GM12878 (cell line): ENCODE data around the gene PES1. TPM values are rescaled to one million over a fixed set of nuclear protein-coding genes. Genes with fewer than 3 reads are reported as not detected.

ENCODE experiments used
- ATAC-seq: fragments of 200-7000 bp; cut with Tn5 transposase; 3 replicates; pipeline ENCODE4 v1.9.1; 2020; ENCODE audit warnings: mild to moderate bottlenecking, moderate library complexity
- BruUV-seq: library from RNA; stranded (reverse); fragments of 400-500 nt; replicated peaks from 2 replicates; lab custom pipeline; 2021; lab: Mats Ljungman, UMichigan
- CTCF ChIA-PET: fragments of 300-600 bp; sonication (Branson Sonifier 250); formaldehyde crosslinking; extraction: SDS; loops from one replicate; lab custom pipeline; 2021; ENCODE audit warnings: inconsistent platforms; lab: Yijun Ruan, JAX
- POLR2A ChIA-PET: fragments of 350-600 bp; formaldehyde crosslinking; extraction: SDS; loops from one replicate; lab custom pipeline; 2021; ENCODE audit warnings: inconsistent platforms; lab: Charles Lee
- RAD21 ChIA-PET: fragments of 300-600 bp; sonication (Branson Sonifier 250); formaldehyde crosslinking; loops from one replicate; lab custom pipeline; 2023; ENCODE audit warnings: antibody characterized with exemption; ENCODE audit not compliant: unreplicated experiment; lab: Charles Lee
- SMC1A ChIA-PET: fragments of 300-600 bp; sonication (Branson Sonifier 250); formaldehyde crosslinking; loops from one replicate; lab custom pipeline; 2023; ENCODE audit not compliant: unreplicated experiment, uncharacterized antibody; lab: Charles Lee
- DNase-seq: peaks from one replicate; pipeline ENCODE4 v3.0.0-alpha.2; 2011; ENCODE audit warnings: low read depth, low spot score
- FAIRE-seq: peaks from 3 replicates; lab custom pipeline; 2011; peaks lifted over from hg19 to GRCh38; lab: Jason Lieb, UNC
- H2AFZ ChIP-seq: 2 replicates; pipeline ENCODE4 v1.6.0; 2011; ENCODE audit warnings: low read depth, low read length, control low read depth; ENCODE audit not compliant: control insufficient read depth
- H3K27ac ChIP-seq: 2 replicates; pipeline ENCODE4 v1.5.1; 2011; ENCODE audit warnings: control low read depth; ENCODE audit not compliant: control insufficient read depth, insufficient read depth
- H3K27me3 ChIP-seq, 2 experiments: replicated peaks in 1 of 2; 2 replicates each; pipeline versions ENCODE4 v1.6.0 to v1.6.1; 2011; ENCODE audit warnings: low read length in 1 of 2; ENCODE audit not compliant: control insufficient read depth in 2 of 2, insufficient read depth in 2 of 2
- H3K36me3 ChIP-seq, 2 experiments: 2 replicates each; pipeline ENCODE4 v1.5.1; 2011; ENCODE audit warnings: low read length in 1 of 2; ENCODE audit not compliant: control insufficient read depth in 2 of 2, insufficient read depth in 2 of 2
- H3K4me1 ChIP-seq: 2 replicates; pipeline ENCODE4 v1.6.1; 2011; ENCODE audit warnings: mild to moderate bottlenecking, low read length, moderate library complexity, mixed read lengths; ENCODE audit not compliant: control insufficient read depth, insufficient read depth
- H3K4me2 ChIP-seq: 2 replicates; pipeline ENCODE4 v1.6.0; 2011; ENCODE audit warnings: control low read depth; ENCODE audit not compliant: control insufficient read depth, insufficient read depth
- H3K4me3 ChIP-seq: fragments of 200-600 bp; sonication (generic); 2 replicates; pipeline ENCODE4 v1.5.1; 2016
- H3K79me2 ChIP-seq: 2 replicates; pipeline ENCODE4 v1.6.0; 2011; ENCODE audit warnings: low read length; ENCODE audit not compliant: control insufficient read depth, insufficient read depth
- H3K9ac ChIP-seq: 2 replicates; pipeline ENCODE4 v1.8.0; 2011; ENCODE audit warnings: low read length, control low read depth, mixed read lengths; ENCODE audit not compliant: control insufficient read depth, insufficient read depth
- H3K9me3 ChIP-seq: replicated peaks from 3 replicates; pipeline ENCODE4 v1.5.1; 2011; ENCODE audit warnings: mild to moderate bottlenecking, low read length; ENCODE audit not compliant: control insufficient read depth, insufficient read depth
- H4K20me1 ChIP-seq: 2 replicates; pipeline ENCODE4 v1.6.0; 2011; ENCODE audit not compliant: control insufficient read depth, insufficient read depth
- BCL11A ChIP-seq: IDR thresholded peaks from 2 replicates; pipeline ENCODE4 v1.6.1; 2011; ENCODE audit warnings: low read depth, low read length
- BHLHE40 ChIP-seq, 2 experiments: fragments of 450-650 bp in 1 of 2; IDR thresholded peaks; 2 replicates each; pipeline ENCODE4 v1.6.1; 2011 to 2017; ENCODE audit warnings: low read depth in 2 of 2, borderline replicate concordance in 1 of 2, improper control_type of control experiment in 1 of 2, low read length in 1 of 2, mild to moderate bottlenecking in 1 of 2
- CHD2 ChIP-seq: IDR thresholded peaks from 2 replicates; pipeline ENCODE4 v1.6.1; 2011; ENCODE audit warnings: low read depth, low read length, improper control_type of control experiment, borderline replicate concordance
- HDGF ChIP-seq: fragments of 450-650 bp; IDR thresholded peaks from 2 replicates; pipeline ENCODE4 v1.6.1; 2016; ENCODE audit warnings: antibody characterized with exemption
- MEF2B ChIP-seq: fragments of 450-650 bp; IDR thresholded peaks from 2 replicates; pipeline ENCODE4 v1.6.1; 2018; ENCODE audit warnings: mild to moderate bottlenecking, moderate library complexity; ENCODE audit not compliant: partially characterized antibody, poor library complexity, severe bottlenecking
- NR2C1 ChIP-seq: fragments of 450-650 bp; IDR thresholded peaks from 2 replicates; pipeline ENCODE4 v1.6.1; 2017; ENCODE audit warnings: antibody characterized with exemption, mild to moderate bottlenecking, moderate library complexity
- POLR2AphosphoS5 ChIP-seq: IDR thresholded peaks from 2 replicates; pipeline ENCODE4 v1.6.1; 2011; ENCODE audit warnings: mild to moderate bottlenecking, low read length, inconsistent platforms
- RAD51 ChIP-seq: fragments of 450-650 bp; IDR thresholded peaks from 2 replicates; pipeline ENCODE4 v1.6.1; 2016; ENCODE audit warnings: moderate library complexity, mild to moderate bottlenecking, inconsistent platforms
- RBBP5 ChIP-seq: fragments of 200-600 bp; sonication (generic); conservative IDR thresholded peaks from 2 replicates; pipeline ENCODE4 v1.6.1; 2016
- RUNX3 ChIP-seq: IDR thresholded peaks from 2 replicates; pipeline ENCODE4 v1.6.1; 2012; ENCODE audit warnings: low read length, inconsistent platforms
- TAF1 ChIP-seq: IDR thresholded peaks from 2 replicates; pipeline ENCODE4 v1.6.1; 2011; ENCODE audit warnings: mild to moderate bottlenecking, low read depth, low read length, borderline replicate concordance
- ZBED1 ChIP-seq: IDR thresholded peaks from 2 replicates; pipeline ENCODE4 v1.6.1; 2016; ENCODE audit warnings: borderline replicate concordance
- ZZZ3 ChIP-seq: IDR thresholded peaks from 2 replicates; pipeline ENCODE4 v1.6.1; 2011; ENCODE audit warnings: low read depth; ENCODE audit not compliant: control insufficient read depth, insufficient read length
- WGBS: methylation state at CpG from one replicate; pipeline ENCODE4 v1.1.6; 2016; ENCODE audit warnings: low lambda C conversion rate; ENCODE audit not compliant: insufficient replicate concordance, insufficient coverage; ENCODE audit errors: missing lambda C conversion rate; 5-methylcytosine and 5-hydroxymethylcytosine counted together
- in situ Hi-C: fragments of 300-500 bp; cut with MboI; formaldehyde crosslinking; loops from 9 replicates; pipeline ENCODE4 v1.14.3; 2018; ENCODE audit warnings: mixed read lengths
- intact Hi-C: fragments of 100-400 bp; cut with micrococcal nuclease; formaldehyde crosslinking; loops from one replicate; pipeline ENCODE4 v1.14.2; 2022; ENCODE audit not compliant: unreplicated experiment
- polyA plus RNA-seq, 11 experiments: library from polyadenylated mRNA; depleted of rRNA in 4 of 11; unstranded in 6 of 11; stranded (reverse) in 5 of 11; fragments of >200 nt; fragmentation: Nextera tagmentation in 4 of 11; fragmentation: Illumina TruSeq in 1 of 11; extraction: Ambion mirVana in 4 of 11; extraction: Trizol in 1 of 11; gene quantifications; 1 replicate in 1 of 11; 2 replicates in 10 of 11; pipeline versions ENCODE4 v1.2.1 to v1.2.3, GENCODE V29; 2011 to 2016; ENCODE audit warnings: inconsistent platforms in 2 of 11, missing spikeins in 2 of 11, low read depth in 1 of 11
- total RNA-seq, 4 experiments: library from RNA; depleted of rRNA in 3 of 4; stranded (reverse); fragments of >200 nt in 3 of 4; fragmentation: Illumina TruSeq in 1 of 4; extraction: Trizol in 1 of 4; gene quantifications; 2 replicates each; pipeline versions ENCODE4 v1.2.1 to v1.2.3, GENCODE V29; 2013 to 2021
- TF ChIP-seq, protein P1 (sequence below): IDR thresholded peaks from 2 replicates; pipeline ENCODE4 v1.6.1; 2011; ENCODE audit warnings: borderline replicate concordance, low read depth, mild to moderate bottlenecking, moderate library complexity, low read length; ENCODE audit not compliant: insufficient read depth, poor library complexity, severe bottlenecking

PES1 gene
- total and polyA plus RNA-seq, 10 of the 15 experiments (the other 5 are each of a cell fraction or from before 2014, with no cell fraction given) = 6.9 to 139 (median 106) TPM

DNA sequence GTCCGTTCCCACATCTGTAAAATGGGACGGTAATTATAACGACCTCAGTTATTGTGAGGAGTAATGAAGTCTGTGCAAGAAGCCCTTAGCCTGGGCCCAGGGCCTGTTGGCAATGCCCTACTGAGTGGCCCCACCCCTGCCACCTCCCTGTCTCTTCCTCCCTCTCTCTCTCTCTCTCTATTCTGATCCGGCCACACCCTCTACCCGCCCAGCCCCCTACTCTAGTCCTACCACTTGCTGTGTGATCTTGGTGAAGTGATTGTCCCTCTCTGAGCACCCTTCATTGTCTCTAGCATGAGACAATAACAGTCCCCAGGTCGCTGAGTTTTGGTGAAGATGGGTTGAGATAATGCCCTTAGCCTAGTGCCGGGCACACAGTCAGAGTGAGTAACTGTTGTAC lies 37.7 kb downstream of the PES1 start:
- no peak overlapping the region for H3K27ac ChIP-seq
- H3K4me2 ChIP-seq = no peak overlapping the region
- H3K9ac ChIP-seq = no peak overlapping the region
- H3K79me2 ChIP-seq = no peaks in the 10 kb centered on the region
- H3K4me1 ChIP-seq = no peaks in the 10 kb centered on the region
- ChIA-PET POLR2A (no interaction called here), RAD21 (no interaction called here), SMC1A (no interaction called here)
- 0 out of 4 replicates have a peak, but pooled peaks cover 0 to 1% of the 10 kb centered on the region in 2 experiments for H3K27me3 ChIP-seq
- ATAC-seq (no peak), DNase-seq (no peak), FAIRE-seq (no peak)
- 32% methylated on average over 7 of the region's 7 CpGs for WGBS
- no TSS peak for BruUV-seq
- no peaks in the 10 kb centered on the region; the same call in 1 of the 2 replicates for H4K20me1 ChIP-seq
- no peak overlapping the region for H2AFZ ChIP-seq
- intact Hi-C loops = no loop called here
- H3K9me3 ChIP-seq = no peaks in the 10 kb centered on the region
- in situ Hi-C loops = no loop called here
- TF ChIP-seq, protein P1, sequence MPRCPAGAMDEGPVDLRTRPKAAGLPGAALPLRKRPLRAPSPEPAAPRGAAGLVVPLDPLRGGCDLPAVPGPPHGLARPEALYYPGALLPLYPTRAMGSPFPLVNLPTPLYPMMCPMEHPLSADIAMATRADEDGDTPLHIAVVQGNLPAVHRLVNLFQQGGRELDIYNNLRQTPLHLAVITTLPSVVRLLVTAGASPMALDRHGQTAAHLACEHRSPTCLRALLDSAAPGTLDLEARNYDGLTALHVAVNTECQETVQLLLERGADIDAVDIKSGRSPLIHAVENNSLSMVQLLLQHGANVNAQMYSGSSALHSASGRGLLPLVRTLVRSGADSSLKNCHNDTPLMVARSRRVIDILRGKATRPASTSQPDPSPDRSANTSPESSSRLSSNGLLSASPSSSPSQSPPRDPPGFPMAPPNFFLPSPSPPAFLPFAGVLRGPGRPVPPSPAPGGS = peak; percentile 61
- TF ChIP-seq ZBED1 = no peak
- no peak for TF ChIP-seq POLR2AphosphoS5
- no peak for TF ChIP-seq TAF1
- TF ChIP-seq ZZZ3 = no peak
- TF ChIP-seq RUNX3 = no peak
- TF ChIP-seq, all 136 proteins: peak for 1
- Histone ChIP-seq H3K36me3 (no peaks in the 10 kb centered on the region), H3K4me3 (no peak overlapping the region)
- CTCF ChIA-PET = no interaction called here

DNA sequence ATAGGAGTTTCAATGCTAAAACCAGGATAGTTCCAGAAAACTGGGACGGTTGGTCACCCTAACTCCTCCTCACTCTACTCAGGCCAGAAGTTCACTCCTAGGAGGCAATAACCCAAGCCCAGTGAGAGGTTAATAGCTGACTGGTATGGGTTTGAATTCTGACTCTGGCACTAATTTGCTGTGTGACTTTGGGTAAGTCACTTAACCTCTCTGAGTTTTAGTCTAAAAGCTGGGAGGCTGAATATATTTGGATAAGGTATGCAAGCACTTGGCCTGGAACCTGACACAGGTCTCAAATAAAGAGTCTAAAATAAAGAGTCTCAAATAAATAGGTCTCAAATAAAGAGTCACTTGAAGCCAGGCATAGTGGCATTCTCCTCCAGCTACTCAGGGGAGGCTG lies 39.0 kb downstream of the PES1 start:
- CTCF ChIA-PET = interaction anchor here (0.7 kb wide), 1 partner anchor 252 kb away, joined by 4 read pairs; no protein-coding TSS in a partner anchor
- Histone ChIP-seq H3K9me3 (no peaks in the 10 kb centered on the region), H3K27me3 (peaks cover 0 to 1% of the 10 kb centered on the region in 2 experiments; a peak in 2 of 4 replicates), H3K4me1 (no peaks in the 10 kb centered on the region), H2AFZ (no peak overlapping the region), H3K36me3 (no peaks in the 10 kb centered on the region), H3K4me3 (no peak overlapping the region), H4K20me1 (no peaks in the 10 kb centered on the region; the same call in 1 of the 2 replicates), H3K27ac (no peak overlapping the region), H3K79me2 (no peaks in the 10 kb centered on the region), H3K4me2 (no peak overlapping the region), H3K9ac (no peak overlapping the region)
- RAD21 ChIA-PET = no interaction called here
- intact Hi-C loops (no loop called here), in situ Hi-C loops (no loop called here)
- DNase-seq (no peak), FAIRE-seq (no peak), ATAC-seq (no peak)
- no TSS peak for BruUV-seq
- WGBS = 0% methylated on average over 1 of the region's 1 CpG
- TF ChIP-seq RAD51 (no peak), RBBP5 (no peak), BCL11A (no peak), CHD2 (no peak), HDGF (no peak), MEF2B (no peak), BHLHE40 (IDR thresholded peaks at IDR 0.05; ENCODE audit: borderline replicate concordance in 1 of 2, low read depth in 2 of 2, low read length in 1 of 2) (no peak), NR2C1 (no peak)
- SMC1A ChIA-PET = no interaction called here
- POLR2A ChIA-PET = no interaction called here
